ENCODE data around the gene SENP5.

- TF ChIP-seq POLR2A (IDR thresholded peaks at IDR 0.05) (no peak), CTCF (IDR thresholded peaks at IDR 0.05 in 4 of 5, conservative IDR thresholded peaks at IDR 0.05 in 1 of 5) (no peak)
These were observed 103.5 kb downstream of the SENP5 start for GRCh38 chr3:196971094-196971698.
